RPMI8226 (cell line): ENCODE results near the gene PLEKHJ1.
"Not testable (repeated sequence)": the region's sequence is repeated elsewhere in the genome, so short reads cannot be mapped to it uniquely, and the experiment has no call there.

ENCODE experiments used
- DNase-seq: peaks from one replicate; pipeline ENCODE4 v3.0.0-alpha.2; 2015

The PLEKHJ1 gene

GRCh38 chr19:2236314-2237050, at the start of gene PLEKHJ1, which contains the start of gene SF3A2:
TSS of gene PLEKHJ1 (minus strand) at chr19:2236329. CDS start at chr19:2236248, 81 bp downstream.
TSS of gene SF3A2 (plus strand) at chr19:2236824. CDS start at chr19:2243419, 6,595 bp downstream.
- peak; percentile 98 for DNase-seq

GRCh38 chr19:2283835-2284507, 47.8 kb upstream of the PLEKHJ1 start:
- no peak for DNase-seq

GRCh38 chr19:2282862-2283237, 46.7 kb upstream of the PLEKHJ1 start:
- DNase-seq, result no peak

GRCh38 chr19:2282062-2282861, 46.1 kb upstream of the PLEKHJ1 start, which contains the start of gene PEAK3:
TSS of gene PEAK3 (minus strand) at chr19:2282175. CDS start at chr19:2280931, 1,244 bp downstream.
- peak; percentile 40 for DNase-seq

- DNase-seq, result not testable (repeated sequence)
Observed at GRCh38 chr19:2281265-2282061, 45.3 kb upstream of the PLEKHJ1 start.

GRCh38 chr19:2280633-2281264, 44.6 kb upstream of the PLEKHJ1 start:
- no peak for DNase-seq

- no peak for DNase-seq
Observed at GRCh38 chr19:2278459-2279158, 42.5 kb upstream of the PLEKHJ1 start.

GRCh38 chr19:2277138-2277537, 41.0 kb upstream of the PLEKHJ1 start:
- no peak for DNase-seq

- no peak for DNase-seq
Observed at GRCh38 chr19:2276429-2276986, 40.4 kb upstream of the PLEKHJ1 start.

- no peak for DNase-seq
Observed at GRCh38 chr19:2275588-2276428, 39.7 kb upstream of the PLEKHJ1 start.

GRCh38 chr19:2274931-2275535, 38.9 kb upstream of the PLEKHJ1 start:
- peak; percentile 63 for DNase-seq

GRCh38 chr19:2274185-2274711, 38.1 kb upstream of the PLEKHJ1 start:
- no peak for DNase-seq

- DNase-seq, result peak; percentile 90
Observed at GRCh38 chr19:2273356-2274184, 37.4 kb upstream of the PLEKHJ1 start.

GRCh38 chr19:2271234-2272103, 35.3 kb upstream of the PLEKHJ1 start:
- DNase-seq, result peak; percentile 54

GRCh38 chr19:2270423-2271233, 34.5 kb upstream of the PLEKHJ1 start:
- peak; percentile 78 for DNase-seq

- DNase-seq, result no peak
Observed at GRCh38 chr19:2270157-2270422, 34.0 kb upstream of the PLEKHJ1 start.
